HCT116 (cell line): ENCODE results near the gene PYGO2. TPM values are rescaled to one million over a fixed set of nuclear protein-coding genes. Genes with fewer than 3 reads are reported as not detected.
"Not testable (repeated sequence)": the region's sequence is repeated elsewhere in the genome, so short reads cannot be mapped to it uniquely, and the experiment has no call there.

Experiments
- ATAC-seq: fragments of 200-7000 bp; cut with Tn5 transposase; 2 replicates; pipeline ENCODE4 v1.9.1; 2020; ENCODE audit warnings: mild to moderate bottlenecking, moderate library complexity
- BruUV-seq: library from RNA; stranded (reverse); fragments of 400-500 nt; replicated peaks from 2 replicates; lab custom pipeline; 2021; lab: Mats Ljungman, UMichigan
- CTCF ChIA-PET: fragments of 300-600 bp; sonication (Branson Sonifier 250); formaldehyde crosslinking; loops from one replicate; lab custom pipeline; 2021; ENCODE audit warnings: antibody characterized with exemption; lab: Charles Lee
- POLR2A ChIA-PET: fragments of 300-600, 350-600 bp; sonication (Branson Sonifier 250); formaldehyde crosslinking; loops from one replicate; lab custom pipeline; 2021; ENCODE audit warnings: antibody characterized with exemption; lab: Charles Lee
- RAD21 ChIA-PET, 2 experiments: fragments of 300-600 bp; sonication (Branson Sonifier 250); formaldehyde crosslinking; loops; one replicate each; lab custom pipeline; 2023; ENCODE audit warnings: low total read pairs in 2 of 2; ENCODE audit not compliant: uncharacterized antibody in 2 of 2, unreplicated experiment in 2 of 2, low non-redundant PET in 1 of 2; lab: Charles Lee
- DNase-seq: peaks from one replicate; pipeline ENCODE4 v3.0.0-alpha.2; 2010; ENCODE audit warnings: low read depth, low spot score
- H2AFZ ChIP-seq: fragments of 200-600 bp; shearing (Covaris generic), sonication (generic); 2 replicates; pipeline ENCODE4 v1.6.1; 2017; ENCODE audit warnings: low read depth, mixed run types, mixed read lengths, antibody characterized with exemption, low read length; ENCODE audit not compliant: poor library complexity, severe bottlenecking
- H3K27ac ChIP-seq: 2 replicates; pipeline ENCODE4 v1.5.1; 2012; ENCODE audit warnings: low read depth, low read length
- H3K27me3 ChIP-seq: fragments of 200-600 bp; sonication (generic); 2 replicates; pipeline ENCODE4 v1.6.1; 2016; ENCODE audit warnings: mixed run types, low read length, mixed read lengths; ENCODE audit not compliant: insufficient read depth
- H3K36me3 ChIP-seq, 2 experiments: fragments of 200-500 bp in 1 of 2; fragments of 200-600 bp in 1 of 2; sonication (Bioruptor generic) in 1 of 2; sonication (generic) in 1 of 2; 2 replicates each; pipeline versions ENCODE4 v1.5.1 to v1.6.1; 2014 to 2016; ENCODE audit warnings: low read length in 2 of 2, inconsistent platforms in 1 of 2, mixed read lengths in 1 of 2, mixed run types in 1 of 2; ENCODE audit not compliant: insufficient read depth in 2 of 2, control insufficient read depth in 1 of 2
- H3K4me1 ChIP-seq, 2 experiments: fragments of 200-600 bp in 1 of 2; sonication (generic) in 1 of 2; 2 replicates each; pipeline versions ENCODE4 v1.5.1 to v1.6.1; 2012 to 2017; ENCODE audit warnings: low read length in 2 of 2, inconsistent platforms in 1 of 2, mild to moderate bottlenecking in 1 of 2, mixed read lengths in 1 of 2, mixed run types in 1 of 2, moderate library complexity in 1 of 2; ENCODE audit not compliant: insufficient read depth in 2 of 2, control insufficient read depth in 1 of 2
- H3K4me2 ChIP-seq: fragments of 200-600 bp; sonication (generic); 2 replicates; pipeline ENCODE4 v1.6.1; 2017; ENCODE audit warnings: mixed run types, low read length, mixed read lengths
- H3K4me3 ChIP-seq, 2 experiments: fragments of 200-600 bp in 1 of 2; sonication (generic) in 1 of 2; replicated peaks in 1 of 2; 2 replicates each; pipeline ENCODE4 v1.5.1; 2011 to 2016; ENCODE audit warnings: low read length in 2 of 2, control low read depth in 1 of 2, low read depth in 1 of 2, mild to moderate bottlenecking in 1 of 2, mixed read lengths in 1 of 2, mixed run types in 1 of 2
- H3K79me2 ChIP-seq: fragments of 200-600 bp; sonication (generic); 2 replicates; pipeline ENCODE4 v1.6.1; 2017; ENCODE audit warnings: mild to moderate bottlenecking, mixed run types, low read length, moderate library complexity, mixed read lengths; ENCODE audit not compliant: insufficient read depth
- H3K9ac ChIP-seq: fragments of 200-600 bp; sonication (generic); 2 replicates; pipeline ENCODE4 v1.6.1; 2016; ENCODE audit warnings: low read length, mixed read lengths
- H3K9me2 ChIP-seq: fragments of 200-600 bp; sonication (generic), shearing (Covaris generic); 2 replicates; pipeline ENCODE4 v1.6.1; 2017; ENCODE audit warnings: mixed run types, mild to moderate bottlenecking, moderate library complexity; ENCODE audit not compliant: insufficient read depth
- H3K9me3 ChIP-seq, 2 experiments: fragments of 200-500 bp in 1 of 2; fragments of 200-600 bp in 1 of 2; sonication (Bioruptor generic) in 1 of 2; sonication (generic) in 1 of 2; 2 replicates each; pipeline ENCODE4 v1.6.1; 2014 to 2017; ENCODE audit warnings: low read length in 2 of 2, mixed read lengths in 2 of 2, inconsistent platforms in 1 of 2, low read depth in 1 of 2, mild to moderate bottlenecking in 1 of 2, mixed run types in 1 of 2, moderate library complexity in 1 of 2; ENCODE audit not compliant: control insufficient read depth in 1 of 2, insufficient read depth in 1 of 2
- H4K20me1 ChIP-seq: fragments of 200-600 bp; sonication (generic), shearing (Covaris generic); 2 replicates; pipeline ENCODE4 v1.6.1; 2017; ENCODE audit warnings: mixed run types, mild to moderate bottlenecking, moderate library complexity; ENCODE audit not compliant: insufficient read depth
- SRF ChIP-seq: IDR thresholded peaks from 2 replicates; pipeline ENCODE4 v1.6.1; 2012; ENCODE audit warnings: low read depth
- YY1 ChIP-seq: IDR thresholded peaks from 2 replicates; pipeline ENCODE4 v1.6.1; 2011; ENCODE audit warnings: low read length, low read depth, moderate library complexity, mild to moderate bottlenecking; ENCODE audit not compliant: insufficient replicate concordance; ENCODE audit errors: extremely low read depth
- intact Hi-C: fragments of 100-400 bp; cut with micrococcal nuclease; formaldehyde crosslinking; loops from 2 replicates; pipeline ENCODE4 v1.10.0; 2022
- microRNA-seq: library from miRNA; unstranded; fragments of <30 nt; microRNA quantifications from one replicate; pipeline ENCODE4, GENCODE V29; 2016; ENCODE audit warnings: borderline number of aligned reads
- total RNA-seq: library from RNA; stranded (reverse); gene quantifications from one replicate; pipeline ENCODE4 v1.2.1, GENCODE V29; 2021; ENCODE audit not compliant: unreplicated experiment
- TF ChIP-seq, protein P1 (sequence below): IDR thresholded peaks from 2 replicates; pipeline ENCODE4 v1.6.1; 2012

The PYGO2 gene
- total RNA-seq, 1 experiment from 2014 or later = 37.2 TPM

DNA sequence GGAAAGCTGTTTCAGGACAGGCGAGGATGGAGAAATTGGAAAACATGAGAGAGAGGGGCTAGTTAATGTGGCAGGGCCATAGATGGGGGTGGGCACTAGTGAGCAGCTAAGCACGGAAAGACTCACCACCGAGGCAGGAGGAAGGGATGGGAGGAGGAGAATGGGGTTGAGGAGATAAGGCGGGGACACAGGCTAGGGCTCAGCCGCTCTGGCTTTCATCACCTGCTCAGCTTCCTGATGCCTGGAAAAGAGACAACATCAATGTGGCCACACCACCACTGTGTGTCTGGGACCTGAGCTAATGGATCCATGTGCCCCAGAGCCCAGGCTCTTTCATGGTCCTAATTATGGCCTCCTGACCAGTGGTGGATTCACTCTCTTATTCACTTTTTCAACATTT, 52.6 kb downstream of the PYGO2 start (continued):
- no peak for TF ChIP-seq YY1
- TF ChIP-seq SRF = no peak
- TF ChIP-seq, protein P1, sequence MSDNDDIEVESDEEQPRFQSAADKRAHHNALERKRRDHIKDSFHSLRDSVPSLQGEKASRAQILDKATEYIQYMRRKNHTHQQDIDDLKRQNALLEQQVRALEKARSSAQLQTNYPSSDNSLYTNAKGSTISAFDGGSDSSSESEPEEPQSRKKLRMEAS = no peak

DNA sequence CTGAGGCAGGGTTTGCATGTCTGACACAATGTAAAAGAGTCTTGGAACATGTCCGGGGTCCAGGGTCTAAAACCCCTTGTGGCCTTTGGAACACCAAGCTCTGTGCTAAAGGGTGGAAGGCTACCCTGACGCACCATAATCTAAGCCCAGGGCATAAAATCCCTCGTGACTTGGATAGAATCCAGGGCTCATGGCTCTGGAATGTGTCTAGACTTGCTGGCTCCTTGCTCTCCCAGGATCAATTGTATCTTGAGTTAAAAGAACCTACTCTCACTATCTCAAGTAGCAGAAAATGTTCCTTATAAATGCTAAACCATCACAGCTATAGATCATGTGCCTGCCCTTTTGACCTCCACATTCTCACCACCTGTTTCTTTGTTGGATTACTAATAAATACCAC, 53.5 kb downstream of the PYGO2 start:
- CTCF ChIA-PET, H4K20me1 ChIP-seq, RAD21 ChIA-PET, H3K4me2 ChIP-seq, H3K36me3 ChIP-seq, H3K4me3 ChIP-seq, POLR2A ChIA-PET, H3K79me2 ChIP-seq, ATAC-seq, BruUV-seq, H3K27me3 ChIP-seq, H3K9me2 ChIP-seq, H3K9ac ChIP-seq, intact Hi-C loops, H3K27ac ChIP-seq, H2AFZ ChIP-seq, H3K4me1 ChIP-seq, DNase-seq: not testable (repeated sequence)
- peaks cover 0 to 17% of the 10 kb centered on the region in 2 experiments; a peak in 1 of 4 replicates for H3K9me3 ChIP-seq

Small RNAs within 50 kb of the gene (microRNA-seq; reads per million reads assigned to microRNA genes)
- gene MIR4258 = not detected

Other genes with a start within 250 kb of the PYGO2 start
- 1.1 TPM for gene KCNN3, start 91.5 kb downstream of the PYGO2 start, total RNA-seq
- gene PMVK, start 25.1 kb downstream of the PYGO2 start, total RNA-seq = 24.0 TPM
- gene PBXIP1, start 5.7 kb downstream of the PYGO2 start, total RNA-seq = 12.6 TPM
- gene SHC1, start 9.0 kb upstream of the PYGO2 start, total RNA-seq = 148 TPM
- 229 TPM for gene CKS1B, start 12.9 kb upstream of the PYGO2 start, total RNA-seq
- gene FLAD1, start 21.6 kb upstream of the PYGO2 start, total RNA-seq = 58.4 TPM
- 0.42 TPM for gene LENEP, start 31.8 kb upstream of the PYGO2 start, total RNA-seq
- 57.0 TPM for gene ZBTB7B, start 41.0 kb upstream of the PYGO2 start, total RNA-seq
- gene DCST2, start 72.0 kb upstream of the PYGO2 start, total RNA-seq = 2.0 TPM
- gene DCST1, start 72.0 kb upstream of the PYGO2 start, total RNA-seq = 0.32 TPM
- gene ADAM15, start 89.5 kb upstream of the PYGO2 start, total RNA-seq = 149 TPM
- gene EFNA4, start 102.0 kb upstream of the PYGO2 start, total RNA-seq = 9.8 TPM
- 20.4 TPM for gene EFNA3, start 117.1 kb upstream of the PYGO2 start, total RNA-seq
- 19.7 TPM for gene EFNA1, start 166.1 kb upstream of the PYGO2 start, total RNA-seq
- 49.9 TPM for gene SLC50A1, start 174.1 kb upstream of the PYGO2 start, total RNA-seq
- 113 TPM for gene DPM3, start 178.7 kb upstream of the PYGO2 start, total RNA-seq
- gene KRTCAP2, start 211.5 kb upstream of the PYGO2 start, total RNA-seq = 143 TPM
- gene TRIM46, start 212.1 kb upstream of the PYGO2 start, total RNA-seq = 3.8 TPM
- 15.9 TPM for gene THBS3, start 246.1 kb upstream of the PYGO2 start, total RNA-seq
- gene MTX1, start 246.9 kb upstream of the PYGO2 start, total RNA-seq = 69.1 TPM